GM23248 (cell line): ENCODE measurements around the gene EVC.

ENCODE experiments used
- EZH2 ChIP-seq: fragments of 200-600 bp; sonication (generic); IDR thresholded peaks from 2 replicates; pipeline ENCODE4 v1.6.1; 2018; ENCODE audit warnings: antibody characterized with exemption, mild to moderate bottlenecking; ENCODE audit not compliant: insufficient read depth, poor library complexity, severe bottlenecking
- EZH2phosphoT487 ChIP-seq: fragments of 200-600 bp; sonication (generic); IDR thresholded peaks from 2 replicates; pipeline ENCODE4 v1.6.1; 2018; ENCODE audit warnings: antibody characterized with exemption, moderate library complexity, mild to moderate bottlenecking, low read depth; ENCODE audit not compliant: insufficient read depth

GRCh38 chr4:5805270-5805669 is 94.3 kb downstream of the EVC start:
- TF ChIP-seq EZH2phosphoT487 (no peak), EZH2 (no peak)
